Ishikawa (cell line): ENCODE data around the gene MST1R.

ENCODE experiments used
- CEBPB ChIP-seq: IDR thresholded peaks from 2 replicates; pipeline ENCODE4 v1.6.1; 2012
- CREB1 ChIP-seq: IDR thresholded peaks from 2 replicates; pipeline ENCODE4 v1.6.1; 2012; ENCODE audit warnings: low read depth
- EGR1 ChIP-seq: IDR thresholded peaks from 2 replicates; pipeline ENCODE4 v1.6.1; 2012
- EP300 ChIP-seq: IDR thresholded peaks from 2 replicates; pipeline ENCODE4 v1.6.1; 2012; ENCODE audit warnings: borderline replicate concordance
- FOXM1 ChIP-seq: IDR thresholded peaks from 2 replicates; pipeline ENCODE4 v1.6.1; 2012; ENCODE audit warnings: low read depth, borderline replicate concordance
- NFIC ChIP-seq: IDR thresholded peaks from 2 replicates; pipeline ENCODE4 v1.6.1; 2012
- RAD21 ChIP-seq: IDR thresholded peaks from 2 replicates; pipeline ENCODE4 v1.6.1; 2012; ENCODE audit warnings: low read depth
- REST ChIP-seq: IDR thresholded peaks from 2 replicates; pipeline ENCODE4 v1.6.1; 2012; ENCODE audit warnings: low read depth, mild to moderate bottlenecking
- TAF1 ChIP-seq: IDR thresholded peaks from 2 replicates; pipeline ENCODE4 v1.6.1; 2012; ENCODE audit warnings: low read depth, mild to moderate bottlenecking
- TCF12 ChIP-seq: IDR thresholded peaks from 2 replicates; pipeline ENCODE4 v1.6.1; 2012; ENCODE audit warnings: low read depth
- TEAD4 ChIP-seq: IDR thresholded peaks from 2 replicates; pipeline ENCODE4 v1.6.1; 2012
- YY1 ChIP-seq: IDR thresholded peaks from 2 replicates; pipeline ENCODE4 v1.6.1; 2012; ENCODE audit warnings: low read depth
- ZBTB7A ChIP-seq: IDR thresholded peaks from 2 replicates; pipeline ENCODE4 v1.6.1; 2012; ENCODE audit warnings: low read depth
- TF ChIP-seq, protein P1 (sequence below): IDR thresholded peaks from 2 replicates; pipeline ENCODE4 v1.6.1; 2012
- TF ChIP-seq, protein P2 (sequence below): IDR thresholded peaks from 2 replicates; pipeline ENCODE4 v1.6.1; 2012

MST1R gene

DNA sequence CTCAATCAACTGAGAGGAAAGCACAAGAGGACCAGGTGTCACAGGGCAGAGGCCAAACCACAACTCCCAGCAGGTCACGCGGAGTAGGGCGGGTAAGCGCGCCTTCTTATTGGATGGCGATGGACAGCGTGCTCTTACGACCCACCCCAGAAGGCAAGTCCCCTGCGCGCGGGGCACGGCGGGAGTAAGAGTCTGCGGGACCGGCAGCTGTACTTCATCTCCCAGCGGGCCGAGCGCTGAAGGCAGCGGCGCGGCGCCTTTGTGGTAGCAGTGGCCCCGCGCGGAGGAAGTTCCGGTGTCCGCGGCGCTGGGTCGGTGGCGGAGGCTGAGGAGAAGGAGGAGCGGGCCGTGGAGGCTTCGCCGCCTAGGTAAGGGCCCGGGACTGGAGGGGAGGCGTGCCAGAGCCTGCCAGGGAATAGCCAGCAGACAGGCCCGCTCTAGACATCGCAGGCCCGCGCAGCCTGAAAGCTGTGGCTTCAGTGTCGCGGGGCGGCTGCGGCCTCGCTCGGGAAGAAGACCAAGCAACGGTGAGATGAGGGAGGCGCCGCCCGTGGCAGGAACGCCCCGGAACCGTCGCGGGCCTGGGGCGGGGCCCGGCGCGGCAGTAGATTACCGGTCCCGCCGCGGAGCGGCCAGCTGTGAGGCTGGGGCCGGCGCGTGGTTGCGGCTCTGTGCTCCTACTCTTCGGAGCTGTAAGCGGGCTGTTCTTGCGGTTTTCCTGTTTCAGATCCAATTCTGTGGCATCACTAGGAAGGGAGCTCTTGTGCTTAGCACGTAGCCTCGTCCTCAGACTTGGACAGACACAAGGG lies 36.4 kb upstream of the MST1R start, which contains the start of gene RBM6:
Gene RBM6 (plus strand): TSS at position 293 of the 809 bp plus-strand sequence. CDS start 22,492 bp downstream, outside the sequence.
- TF ChIP-seq REST (no peak), CREB1 (peak; percentile 56; the same call in 1 of the 2 replicates), RAD21 (no peak), TCF12 (peak; percentile 70), EP300 (no peak), NFIC (no peak), ZBTB7A (no peak), YY1 (0 out of 2 replicates have a peak, but pooled peaks have one; percentile 51), TEAD4 (no peak), TAF1 (peak; percentile 70), CEBPB (no peak), FOXM1 (no peak), EGR1 (no peak; the same call in 1 of the 2 replicates)
- TF ChIP-seq, protein P1, sequence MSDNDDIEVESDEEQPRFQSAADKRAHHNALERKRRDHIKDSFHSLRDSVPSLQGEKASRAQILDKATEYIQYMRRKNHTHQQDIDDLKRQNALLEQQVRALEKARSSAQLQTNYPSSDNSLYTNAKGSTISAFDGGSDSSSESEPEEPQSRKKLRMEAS, result peak; percentile 76
- TF ChIP-seq, protein P2, sequence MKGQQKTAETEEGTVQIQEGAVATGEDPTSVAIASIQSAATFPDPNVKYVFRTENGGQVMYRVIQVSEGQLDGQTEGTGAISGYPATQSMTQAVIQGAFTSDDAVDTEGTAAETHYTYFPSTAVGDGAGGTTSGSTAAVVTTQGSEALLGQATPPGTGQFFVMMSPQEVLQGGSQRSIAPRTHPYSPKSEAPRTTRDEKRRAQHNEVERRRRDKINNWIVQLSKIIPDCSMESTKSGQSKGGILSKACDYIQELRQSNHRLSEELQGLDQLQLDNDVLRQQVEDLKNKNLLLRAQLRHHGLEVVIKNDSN, result peak; percentile 90

DNA sequence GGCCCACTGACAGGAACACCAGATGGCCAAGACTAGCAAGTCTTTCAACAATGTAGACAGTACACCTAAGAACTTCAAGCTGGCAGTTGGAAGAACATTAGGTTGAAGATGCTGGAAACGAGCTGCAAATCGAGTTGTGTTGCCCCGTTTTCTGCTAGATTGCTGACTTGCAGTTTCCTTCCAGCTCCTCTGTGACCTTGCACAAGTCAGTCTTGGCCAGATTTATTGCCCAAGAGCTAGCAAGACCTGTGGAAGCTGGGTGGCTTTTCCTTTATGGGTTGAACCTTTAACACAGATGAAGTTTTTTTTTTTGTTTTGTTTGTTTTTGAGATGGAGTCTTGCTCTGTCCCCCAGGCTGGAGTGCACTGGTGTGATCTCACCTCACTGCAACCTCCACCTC lies 33.4 kb upstream of the MST1R start:
- no peak for TF ChIP-seq FOXM1
- TF ChIP-seq, protein P1, result no peak
- no peak for TF ChIP-seq RAD21
- no peak for TF ChIP-seq TEAD4
- no peak for TF ChIP-seq REST
- TF ChIP-seq TAF1, result no peak
- no peak for TF ChIP-seq ZBTB7A
- TF ChIP-seq YY1, result no peak
- no peak for TF ChIP-seq EGR1
- no peak for TF ChIP-seq CREB1
- TF ChIP-seq, protein P2, result no peak
- TF ChIP-seq CEBPB, result no peak

DNA sequence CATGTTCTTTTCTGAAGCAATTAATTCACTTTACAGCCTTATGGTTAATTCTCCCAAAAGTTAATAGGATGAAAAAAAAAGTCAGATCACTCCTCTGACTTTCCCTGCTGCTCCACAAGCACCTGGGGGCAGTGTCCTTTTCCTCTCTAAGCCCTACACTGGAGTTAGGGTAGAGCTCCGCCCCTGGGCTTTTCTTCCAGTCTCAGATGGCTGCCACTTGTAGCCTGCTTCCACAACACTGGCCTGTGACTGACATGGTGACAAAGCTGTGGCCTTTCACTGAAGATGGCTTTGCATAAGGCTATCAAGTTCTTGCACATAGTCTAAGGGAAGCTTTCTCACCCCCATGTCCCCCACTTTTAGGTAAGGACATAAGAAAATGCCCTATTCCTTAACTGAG lies 27.2 kb upstream of the MST1R start:
- TF ChIP-seq CREB1 (no peak), RAD21 (peak; percentile 37), ZBTB7A (no peak), FOXM1 (no peak)

- TF ChIP-seq RAD21 (no peak), TCF12 (no peak)
Observed at GRCh38 chr3:49930168-49930690, 26.6 kb upstream of the MST1R start.

GRCh38 chr3:49929291-49930167 lies 25.9 kb upstream of the MST1R start, which contains the start of gene MON1A:
TSS of gene MON1A (minus strand) at chr3:49929811. CDS start at chr3:49913346, 16,465 bp downstream.
- TF ChIP-seq TCF12 (peak; percentile 63), ZBTB7A (peak; percentile 66; the same call in 1 of the 2 replicates), EP300 (no peak), EGR1 (no peak), CEBPB (peak; percentile 52; the same call in 1 of the 2 replicates), NFIC (peak; percentile 26; the same call in 1 of the 2 replicates), TAF1 (no peak; the same call in 1 of the 2 replicates), TEAD4 (no peak), REST (no peak), CREB1 (no peak), YY1 (no peak), RAD21 (peak; percentile 14; the same call in 1 of the 2 replicates), FOXM1 (no peak)
- TF ChIP-seq, protein P1, result peak; percentile 96
- TF ChIP-seq, protein P2, result peak; percentile 94
